AG04450 (cell line): ENCODE measurements around the gene POU3F3. TPM values are rescaled to one million over a fixed set of nuclear protein-coding genes. Genes with fewer than 3 reads are reported as not detected.

Source experiments
- CTCF ChIA-PET: fragments of 300-600, 350-600 bp; formaldehyde crosslinking; extraction: SDS; loops from one replicate; lab custom pipeline; 2022; ENCODE audit warnings: antibody characterized with exemption, inconsistent platforms; lab: Charles Lee
- POLR2A ChIA-PET: fragments of 350-600 bp; formaldehyde crosslinking; extraction: SDS; loops from one replicate; lab custom pipeline; 2021; ENCODE audit warnings: antibody characterized with exemption, inconsistent platforms; lab: Yijun Ruan, JAX
- DNase-seq: peaks from one replicate; pipeline ENCODE4 v3.0.0-alpha.2; 2011; ENCODE audit warnings: low read depth, low spot score
- H3K27ac ChIP-seq: one replicate; pipeline ENCODE4 v1.5.1; 2012; ENCODE audit warnings: low read depth, low read length, control low read depth
- H3K27me3 ChIP-seq: one replicate; pipeline ENCODE4 v1.6.0; 2012; ENCODE audit warnings: low read length; ENCODE audit not compliant: control insufficient read depth, insufficient read depth
- H3K4me3 ChIP-seq: 2 replicates; pipeline ENCODE4 v1.5.1; 2011; ENCODE audit warnings: mild to moderate bottlenecking, low read depth, low read length, control low read depth
- H3K9me3 ChIP-seq: 2 replicates; pipeline ENCODE4 v1.5.1; 2012; ENCODE audit warnings: low read length; ENCODE audit not compliant: control insufficient read depth, insufficient read depth
- polyA plus RNA-seq: library from polyadenylated mRNA; depleted of rRNA; stranded (reverse); fragments of >200 nt; gene quantifications from 2 replicates; pipeline ENCODE4 v1.2.3, GENCODE V29; 2011
- TF ChIP-seq, protein P1 (sequence below): IDR thresholded peaks from 2 replicates; pipeline ENCODE4 v1.5.1; 2011; ENCODE audit warnings: low read depth, low read length, control low read depth, inconsistent platforms

POU3F3 gene
- polyA plus RNA-seq, 1 experiment, result not detected

DNA sequence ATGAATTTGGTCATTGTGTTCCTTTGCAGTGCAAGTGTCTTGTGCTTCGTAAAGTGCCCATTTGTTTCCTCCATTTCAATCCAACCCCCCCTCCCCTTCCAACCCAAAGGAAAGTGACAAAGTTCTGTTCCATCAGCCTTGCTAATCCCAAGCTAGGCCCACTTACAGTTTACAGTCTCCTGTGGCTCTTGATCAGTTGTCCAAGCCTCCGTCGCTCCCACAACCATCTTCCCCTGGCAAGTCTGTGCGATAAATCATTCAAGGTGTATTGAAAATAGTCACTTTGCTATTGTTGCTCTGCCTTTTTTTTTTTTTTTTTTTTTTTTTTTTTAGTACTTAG lies 6.5 kb downstream of the POU3F3 start:
- TF ChIP-seq, protein P1, sequence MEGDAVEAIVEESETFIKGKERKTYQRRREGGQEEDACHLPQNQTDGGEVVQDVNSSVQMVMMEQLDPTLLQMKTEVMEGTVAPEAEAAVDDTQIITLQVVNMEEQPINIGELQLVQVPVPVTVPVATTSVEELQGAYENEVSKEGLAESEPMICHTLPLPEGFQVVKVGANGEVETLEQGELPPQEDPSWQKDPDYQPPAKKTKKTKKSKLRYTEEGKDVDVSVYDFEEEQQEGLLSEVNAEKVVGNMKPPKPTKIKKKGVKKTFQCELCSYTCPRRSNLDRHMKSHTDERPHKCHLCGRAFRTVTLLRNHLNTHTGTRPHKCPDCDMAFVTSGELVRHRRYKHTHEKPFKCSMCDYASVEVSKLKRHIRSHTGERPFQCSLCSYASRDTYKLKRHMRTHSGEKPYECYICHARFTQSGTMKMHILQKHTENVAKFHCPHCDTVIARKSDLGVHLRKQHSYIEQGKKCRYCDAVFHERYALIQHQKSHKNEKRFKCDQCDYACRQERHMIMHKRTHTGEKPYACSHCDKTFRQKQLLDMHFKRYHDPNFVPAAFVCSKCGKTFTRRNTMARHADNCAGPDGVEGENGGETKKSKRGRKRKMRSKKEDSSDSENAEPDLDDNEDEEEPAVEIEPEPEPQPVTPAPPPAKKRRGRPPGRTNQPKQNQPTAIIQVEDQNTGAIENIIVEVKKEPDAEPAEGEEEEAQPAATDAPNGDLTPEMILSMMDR, result no peak
- H3K4me3 ChIP-seq, result no peak overlapping the region
- peaks cover 67% of the 10 kb centered on the region for H3K27me3 ChIP-seq
- H3K9me3 ChIP-seq, result peaks cover 6% of the 10 kb centered on the region; the same call in 1 of the 2 replicates
- ChIA-PET CTCF (interaction anchor here (0.9 to 2.5 kb wide), 2 partner anchors 11 to 13 kb away, joined by 3 to 20 read pairs; no protein-coding TSS in a partner anchor), POLR2A (no interaction called here)
- no peak overlapping the region for H3K27ac ChIP-seq
- no peak for DNase-seq

DNA sequence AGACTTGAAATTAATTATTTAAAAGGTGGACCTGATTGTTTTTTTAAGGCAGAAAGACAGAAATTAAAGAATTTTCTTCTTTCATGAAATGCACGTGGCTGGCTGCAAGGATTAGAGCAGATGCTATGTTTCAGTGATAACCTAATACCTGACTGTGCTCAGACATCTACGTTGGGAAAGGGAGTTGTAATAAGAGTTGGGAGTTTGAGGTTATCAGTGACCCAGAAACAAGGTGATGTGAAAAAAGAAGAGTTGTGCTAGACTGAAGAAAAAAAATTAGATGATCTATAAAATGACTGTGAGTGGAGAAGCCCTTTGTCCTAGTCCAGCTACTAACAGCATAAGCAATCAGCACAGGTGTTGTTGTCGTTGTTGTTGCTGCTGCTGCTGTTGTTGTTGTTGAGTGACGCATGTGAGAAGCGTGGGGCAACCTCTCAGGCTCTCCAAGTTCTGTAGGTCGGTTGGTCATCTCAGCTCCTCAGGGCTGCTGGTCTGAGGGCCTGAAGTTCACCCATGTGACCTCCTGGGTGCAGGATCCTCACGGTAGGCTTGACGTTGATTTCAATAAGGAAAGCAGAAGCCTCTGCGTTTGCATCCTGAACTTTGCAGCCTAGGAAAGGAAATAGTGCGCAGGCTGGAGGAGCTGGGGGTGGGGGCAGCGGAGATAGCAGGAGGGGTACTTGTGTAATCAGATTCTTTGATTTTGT lies 7.6 kb downstream of the POU3F3 start:
- Histone ChIP-seq H3K27ac (no peak overlapping the region), H3K4me3 (no peak overlapping the region), H3K9me3 (peaks cover 3% of the 10 kb centered on the region; the same call in 1 of the 2 replicates), H3K27me3 (peaks cover 75% of the 10 kb centered on the region)
- ChIA-PET POLR2A (no interaction called here), CTCF (interaction anchor here (2.5 kb wide), 1 partner anchor 12 kb away, joined by 20 read pairs; no protein-coding TSS in a partner anchor)
- TF ChIP-seq, protein P1, result no peak
- DNase-seq, result no peak

GRCh38 chr2:104862058-104862941 lies 8.4 kb downstream of the POU3F3 start:
- no peaks in the 10 kb centered on the region; the same call in 1 of the 2 replicates for H3K9me3 ChIP-seq
- H3K27me3 ChIP-seq, result peaks cover 76% of the 10 kb centered on the region
- TF ChIP-seq, protein P1, result no peak
- ChIA-PET POLR2A (no interaction called here), CTCF (interaction anchor here (0.6 to 2.5 kb wide), 2 partner anchors 9 to 13 kb away, joined by 3 to 20 read pairs; no protein-coding TSS in a partner anchor)
- no peak overlapping the region for H3K4me3 ChIP-seq
- DNase-seq, result no peak
- H3K27ac ChIP-seq, result no peak overlapping the region

DNA sequence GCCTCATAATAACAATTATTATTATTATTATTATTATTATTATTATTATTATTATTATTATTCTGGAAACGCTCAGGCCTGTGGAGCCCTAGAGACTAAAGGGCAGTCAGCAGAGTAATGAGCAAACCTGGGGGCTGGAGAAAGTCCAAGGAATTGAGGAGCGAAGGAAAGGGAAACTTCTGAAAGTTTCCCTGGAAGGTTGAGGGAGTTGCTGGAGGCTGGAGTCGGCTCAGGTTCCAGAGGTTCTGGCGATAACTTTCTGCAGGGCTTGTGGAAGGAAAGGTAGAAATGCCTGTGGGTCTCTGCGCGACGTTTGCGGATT lies 9.2 kb downstream of the POU3F3 start:
- Histone ChIP-seq H3K9me3 (no peaks in the 10 kb centered on the region; the same call in 1 of the 2 replicates), H3K27ac (no peak overlapping the region), H3K4me3 (no peak overlapping the region), H3K27me3 (peaks cover 81% of the 10 kb centered on the region)
- POLR2A ChIA-PET, result no interaction called here
- CTCF ChIA-PET, result interaction anchor here (0.6 kb wide), 1 partner anchor 10 kb away, joined by 3 read pairs; no protein-coding TSS in a partner anchor
- TF ChIP-seq, protein P1, result no peak
- DNase-seq, result no peak
